Activated T-helper 2 cell treated with anti-CD3 and anti-CD28 coated beads, Interferon-gamma antibody, Interleukin-2, Interleukin-4, amounts not matched to agents 10 μg/mL and 5 μg/mL and 100 μg/mL, durations not matched to agents 14 hours and 24 hours and 36 hours (primary cell): ENCODE data around the gene C11orf21. TPM values are rescaled to one million over a fixed set of nuclear protein-coding genes. Genes with fewer than 3 reads are reported as not detected.
A peak's percentile ranks its signal among the peaks of the same experiment; 100 is the strongest.

Experiments used
- DNase-seq: peaks from one replicate; pipeline ENCODE4 v3.0.0; 2021; ENCODE audit warnings: low spot score
- H3K27ac Mint-ChIP-seq: one replicate; pipeline ENCODE4 v1.8.0; 2021; ENCODE audit warnings: mixed read lengths
- H3K27me3 Mint-ChIP-seq: one replicate; pipeline ENCODE4 v1.8.0; 2021; ENCODE audit warnings: low read depth, mixed read lengths
- H3K36me3 Mint-ChIP-seq: one replicate; pipeline ENCODE4 v1.8.0; 2021; ENCODE audit warnings: low read depth, mixed read lengths
- H3K4me1 Mint-ChIP-seq: one replicate; pipeline ENCODE4 v1.8.0; 2021; ENCODE audit warnings: low read depth, mixed read lengths
- H3K4me3 Mint-ChIP-seq: one replicate; pipeline ENCODE4 v1.8.0; 2021; ENCODE audit warnings: low read depth, mild to moderate bottlenecking, moderate library complexity, mixed read lengths
- H3K9me3 Mint-ChIP-seq: one replicate; pipeline ENCODE4 v1.8.0; 2021; ENCODE audit warnings: mixed read lengths
- intact Hi-C: fragments of 100-400 bp; cut with micrococcal nuclease; formaldehyde crosslinking; loops from one replicate; pipeline ENCODE4 v1.15.1; 2023
- total RNA-seq: library from RNA; stranded (reverse); gene quantifications from 2 replicates; pipeline ENCODE4 v1.2.3, GENCODE V29; 2022

C11orf21 gene
- total RNA-seq, 1 donor from 2014 or later: 3.4 TPM

GRCh38 chr11:2261436-2262230, 40.1 kb downstream of the C11orf21 start:
- no peaks in the 10 kb centered on the region for H3K27me3 Mint-ChIP-seq
- intact Hi-C loops: no loop called here
- no peaks in the 10 kb centered on the region for H3K36me3 Mint-ChIP-seq
- no peak overlapping the region for H3K4me3 Mint-ChIP-seq
- DNase-seq: peak; percentile 6
- H3K9me3 Mint-ChIP-seq: no peaks in the 10 kb centered on the region
- H3K27ac Mint-ChIP-seq: no peak overlapping the region
- H3K4me1 Mint-ChIP-seq: peaks cover 14% of the 10 kb centered on the region

- no peaks in the 10 kb centered on the region for H3K36me3 Mint-ChIP-seq
- no peak overlapping the region for H3K27ac Mint-ChIP-seq
- H3K27me3 Mint-ChIP-seq: no peaks in the 10 kb centered on the region
- no peaks in the 10 kb centered on the region for H3K9me3 Mint-ChIP-seq
- peak; percentile 7 for DNase-seq
- no peak overlapping the region for H3K4me3 Mint-ChIP-seq
- peaks cover 5% of the 10 kb centered on the region for H3K4me1 Mint-ChIP-seq
- intact Hi-C loops: no loop called here
These were observed 41.0 kb downstream of the C11orf21 start for GRCh38 chr11:2260491-2261364.

- Mint-ChIP-seq H3K27me3 (no peaks in the 10 kb centered on the region), H3K4me3 (no peak overlapping the region), H3K27ac (no peak overlapping the region), H3K9me3 (no peaks in the 10 kb centered on the region), H3K4me1 (no peaks in the 10 kb centered on the region), H3K36me3 (no peaks in the 10 kb centered on the region)
- DNase-seq: peak; percentile 4
- intact Hi-C loops: no loop called here
These were observed 41.7 kb downstream of the C11orf21 start for GRCh38 chr11:2259897-2260451.

- Mint-ChIP-seq H3K9me3 (no peaks in the 10 kb centered on the region), H3K4me1 (no peaks in the 10 kb centered on the region), H3K36me3 (no peaks in the 10 kb centered on the region), H3K27ac (no peak overlapping the region), H3K4me3 (no peak overlapping the region), H3K27me3 (no peaks in the 10 kb centered on the region)
- peak; percentile 6 for DNase-seq
- intact Hi-C loops: no loop called here
These were observed 42.3 kb downstream of the C11orf21 start for GRCh38 chr11:2259466-2259830.

GRCh38 chr11:2258501-2259465, 42.9 kb downstream of the C11orf21 start:
- Mint-ChIP-seq H3K9me3 (no peaks in the 10 kb centered on the region), H3K4me1 (no peaks in the 10 kb centered on the region), H3K27me3 (no peaks in the 10 kb centered on the region), H3K4me3 (no peak overlapping the region), H3K36me3 (no peaks in the 10 kb centered on the region), H3K27ac (no peak overlapping the region)
- DNase-seq: peak; percentile 3
- intact Hi-C loops: no loop called here

- intact Hi-C loops: no loop called here
- no peaks in the 10 kb centered on the region for H3K4me1 Mint-ChIP-seq
- no peaks in the 10 kb centered on the region for H3K27me3 Mint-ChIP-seq
- H3K27ac Mint-ChIP-seq: no peak overlapping the region
- H3K9me3 Mint-ChIP-seq: no peaks in the 10 kb centered on the region
- peak; percentile 2 for DNase-seq
- H3K4me3 Mint-ChIP-seq: no peak overlapping the region
- H3K36me3 Mint-ChIP-seq: no peaks in the 10 kb centered on the region
These were observed 44.6 kb downstream of the C11orf21 start for GRCh38 chr11:2256951-2257700.

GRCh38 chr11:2256293-2256913, 45.3 kb downstream of the C11orf21 start:
- intact Hi-C loops: no loop called here
- peak; percentile 7 for DNase-seq
- H3K36me3 Mint-ChIP-seq: no peaks in the 10 kb centered on the region
- H3K4me1 Mint-ChIP-seq: no peaks in the 10 kb centered on the region
- no peak overlapping the region for H3K27ac Mint-ChIP-seq
- no peaks in the 10 kb centered on the region for H3K9me3 Mint-ChIP-seq
- H3K27me3 Mint-ChIP-seq: no peaks in the 10 kb centered on the region
- no peak overlapping the region for H3K4me3 Mint-ChIP-seq

- Mint-ChIP-seq H3K9me3 (no peaks in the 10 kb centered on the region), H3K27me3 (no peaks in the 10 kb centered on the region), H3K36me3 (no peaks in the 10 kb centered on the region), H3K27ac (no peak overlapping the region), H3K4me3 (no peak overlapping the region), H3K4me1 (no peaks in the 10 kb centered on the region)
- intact Hi-C loops: no loop called here
- DNase-seq: no peak
These were observed 49.7 kb downstream of the C11orf21 start for GRCh38 chr11:2252018-2252417.

- Mint-ChIP-seq H3K9me3 (no peaks in the 10 kb centered on the region), H3K4me3 (no peak overlapping the region), H3K4me1 (no peaks in the 10 kb centered on the region), H3K27ac (no peak overlapping the region), H3K27me3 (no peaks in the 10 kb centered on the region), H3K36me3 (no peaks in the 10 kb centered on the region)
- intact Hi-C loops: no loop called here
- DNase-seq: no peak
These were observed 50.6 kb downstream of the C11orf21 start for GRCh38 chr11:2251138-2251537.

- no peak overlapping the region for H3K4me3 Mint-ChIP-seq
- no peak for DNase-seq
- H3K9me3 Mint-ChIP-seq: no peaks in the 10 kb centered on the region
- H3K27ac Mint-ChIP-seq: no peak overlapping the region
- intact Hi-C loops: no loop called here
- H3K27me3 Mint-ChIP-seq: no peaks in the 10 kb centered on the region
- H3K36me3 Mint-ChIP-seq: no peaks in the 10 kb centered on the region
- H3K4me1 Mint-ChIP-seq: no peaks in the 10 kb centered on the region
These were observed 51.2 kb downstream of the C11orf21 start for GRCh38 chr11:2250485-2250884.

GRCh38 chr11:2250041-2250440, 51.7 kb downstream of the C11orf21 start:
- Mint-ChIP-seq H3K4me1 (no peaks in the 10 kb centered on the region), H3K4me3 (no peak overlapping the region), H3K27ac (no peak overlapping the region), H3K9me3 (no peaks in the 10 kb centered on the region), H3K36me3 (no peaks in the 10 kb centered on the region), H3K27me3 (peaks cover 2% of the 10 kb centered on the region)
- intact Hi-C loops: no loop called here
- no peak for DNase-seq
